C4-2B (cell line): Measurements from ENCODE around the gene ZNF304.

Experiments used
- ZFX ChIP-seq: fragments of 450-650 bp; IDR thresholded peaks from 2 replicates; pipeline ENCODE4 v1.6.1; 2017
- TF ChIP-seq, protein P1 (sequence below): fragments of 450-650 bp; conservative IDR thresholded peaks from 2 replicates; pipeline ENCODE4 v1.5.1; 2017; ENCODE audit warnings: mild to moderate bottlenecking

DNA sequence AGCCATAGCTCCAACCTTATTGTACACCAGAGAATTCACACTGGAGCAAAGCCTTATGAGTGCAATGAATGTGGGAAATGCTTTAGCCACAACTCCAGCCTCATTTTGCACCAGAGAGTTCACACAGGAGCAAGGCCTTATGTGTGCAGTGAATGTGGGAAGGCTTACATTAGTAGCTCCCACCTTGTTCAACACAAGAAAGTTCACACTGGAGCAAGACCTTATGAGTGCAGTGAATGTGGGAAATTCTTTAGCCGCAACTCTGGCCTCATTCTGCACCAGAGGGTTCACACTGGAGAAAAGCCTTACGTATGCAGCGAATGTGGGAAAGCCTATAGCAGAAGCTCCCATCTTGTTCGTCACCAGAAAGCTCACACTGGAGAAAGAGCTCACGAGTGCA lies 6.3 kb downstream of the ZNF304 start:
- TF ChIP-seq, protein P1, sequence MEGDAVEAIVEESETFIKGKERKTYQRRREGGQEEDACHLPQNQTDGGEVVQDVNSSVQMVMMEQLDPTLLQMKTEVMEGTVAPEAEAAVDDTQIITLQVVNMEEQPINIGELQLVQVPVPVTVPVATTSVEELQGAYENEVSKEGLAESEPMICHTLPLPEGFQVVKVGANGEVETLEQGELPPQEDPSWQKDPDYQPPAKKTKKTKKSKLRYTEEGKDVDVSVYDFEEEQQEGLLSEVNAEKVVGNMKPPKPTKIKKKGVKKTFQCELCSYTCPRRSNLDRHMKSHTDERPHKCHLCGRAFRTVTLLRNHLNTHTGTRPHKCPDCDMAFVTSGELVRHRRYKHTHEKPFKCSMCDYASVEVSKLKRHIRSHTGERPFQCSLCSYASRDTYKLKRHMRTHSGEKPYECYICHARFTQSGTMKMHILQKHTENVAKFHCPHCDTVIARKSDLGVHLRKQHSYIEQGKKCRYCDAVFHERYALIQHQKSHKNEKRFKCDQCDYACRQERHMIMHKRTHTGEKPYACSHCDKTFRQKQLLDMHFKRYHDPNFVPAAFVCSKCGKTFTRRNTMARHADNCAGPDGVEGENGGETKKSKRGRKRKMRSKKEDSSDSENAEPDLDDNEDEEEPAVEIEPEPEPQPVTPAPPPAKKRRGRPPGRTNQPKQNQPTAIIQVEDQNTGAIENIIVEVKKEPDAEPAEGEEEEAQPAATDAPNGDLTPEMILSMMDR = no peak
- TF ChIP-seq ZFX = no peak
